IPS DF 19.7 (cell line): ENCODE data around the gene ESPL1.

Experiments
- DNase-seq: peaks from one replicate; pipeline ENCODE4 v3.0.0-alpha.2; 2013; ENCODE audit warnings: low read depth, low spot score

The ESPL1 gene

GRCh38 chr12:53231671-53231920 is 36.5 kb upstream of the ESPL1 start:
- no peak for DNase-seq

DNA sequence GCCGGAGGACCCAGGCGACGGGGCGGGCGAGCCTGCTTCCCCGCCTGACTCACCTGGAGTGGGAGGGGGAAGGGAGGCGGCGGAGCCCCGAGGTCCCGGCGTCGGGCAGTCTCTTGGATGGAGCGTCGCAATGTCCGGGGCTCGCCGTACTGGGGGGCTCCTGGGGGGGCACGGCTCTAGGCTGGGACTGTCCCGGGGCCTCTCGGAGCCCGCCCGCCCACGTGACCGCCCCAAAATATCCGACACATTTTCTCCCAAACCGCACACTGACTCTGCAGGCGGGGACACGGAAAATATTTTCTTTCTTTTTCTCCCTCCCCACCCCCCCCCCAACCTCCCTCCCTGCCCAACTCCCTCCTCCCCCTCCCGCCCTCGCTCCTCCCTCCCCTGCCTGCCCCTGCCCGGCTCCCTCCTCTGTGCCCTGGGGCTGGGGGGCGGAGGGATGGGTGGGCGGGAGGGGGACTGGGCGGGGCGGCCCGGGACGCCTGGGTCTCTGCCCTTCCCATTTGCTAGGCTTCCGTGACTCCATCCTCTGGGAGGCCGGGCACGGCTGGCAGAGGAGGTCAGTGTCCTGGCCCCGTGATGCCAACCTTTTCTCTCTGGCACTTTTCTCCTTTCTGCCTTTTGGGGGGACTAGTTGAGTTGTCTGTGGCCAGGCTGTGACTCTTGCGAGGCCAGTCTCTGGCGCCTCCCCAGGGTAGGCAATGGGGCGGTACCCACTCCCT is 36.0 kb upstream of the ESPL1 start, which contains the start of gene RARG:
RARG (minus strand) TSS at position 289 of the 725 bp plus-strand sequence. CDS start 4,664 bp downstream, outside the sequence.
- no peak for DNase-seq

- DNase-seq = no peak
These were observed 35.2 kb upstream of the ESPL1 start for GRCh38 chr12:53232646-53233461.

DNA sequence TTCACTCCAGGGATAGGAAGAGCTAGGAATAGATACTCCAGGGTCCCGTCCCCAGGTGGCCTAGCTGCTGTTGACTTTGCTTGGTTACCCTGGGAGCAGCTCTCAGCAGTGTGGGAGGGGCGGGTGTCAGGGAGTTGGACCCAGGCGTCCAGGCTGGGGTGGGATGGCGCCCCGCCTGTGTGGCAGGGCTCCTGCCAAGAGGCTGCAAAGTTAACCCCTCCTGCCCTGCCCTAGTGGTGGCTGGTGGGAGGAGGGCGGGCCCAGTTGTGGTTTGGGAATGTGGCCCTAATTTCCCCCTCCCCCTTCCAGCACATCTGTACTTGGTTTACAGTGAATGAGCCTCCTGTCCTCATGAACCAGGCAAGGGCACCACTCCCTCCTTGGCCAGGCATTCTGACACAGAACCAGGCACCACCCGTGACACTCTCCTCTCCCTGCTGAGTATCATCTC is 34.4 kb upstream of the ESPL1 start:
- DNase-seq = no peak

- no peak for DNase-seq
These were observed 33.7 kb upstream of the ESPL1 start for GRCh38 chr12:53234271-53234914.

- no peak for DNase-seq
These were observed 32.9 kb upstream of the ESPL1 start for GRCh38 chr12:53235164-53235563.

- no peak for DNase-seq
These were observed 32.2 kb upstream of the ESPL1 start for GRCh38 chr12:53235742-53236442.

- DNase-seq = no peak
These were observed 31.5 kb upstream of the ESPL1 start for GRCh38 chr12:53236443-53237111.

DNA sequence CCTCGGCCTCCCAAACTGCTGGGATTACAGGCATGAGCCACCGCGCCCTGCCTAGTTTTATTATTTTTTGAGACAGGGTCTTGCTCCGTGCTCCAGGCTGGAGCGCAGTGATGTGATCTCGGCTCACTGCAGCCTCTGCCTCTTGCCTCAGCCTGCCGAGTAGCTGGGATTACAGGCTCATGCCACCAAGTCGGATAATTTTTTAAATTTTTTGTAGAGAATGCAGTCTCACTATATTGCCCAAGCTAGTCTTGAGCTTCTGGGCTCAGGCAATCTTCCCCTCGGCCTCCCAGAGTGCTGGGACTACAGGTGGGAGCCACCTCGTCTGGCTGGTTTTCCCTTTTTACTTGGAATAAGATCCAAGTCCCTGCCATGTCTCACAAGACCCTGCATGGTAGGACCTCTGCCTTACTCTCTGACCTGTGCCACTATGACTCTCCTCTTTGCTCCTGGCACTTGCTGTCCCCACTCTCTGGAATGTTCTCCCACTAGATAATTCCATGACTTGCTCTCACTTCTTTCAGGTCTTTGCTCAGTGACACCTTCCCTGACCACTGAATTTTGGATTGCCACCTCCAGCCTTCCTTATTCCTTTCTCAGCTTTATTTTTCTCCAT is 28.3 kb upstream of the ESPL1 start:
- DNase-seq = no peak

DNA sequence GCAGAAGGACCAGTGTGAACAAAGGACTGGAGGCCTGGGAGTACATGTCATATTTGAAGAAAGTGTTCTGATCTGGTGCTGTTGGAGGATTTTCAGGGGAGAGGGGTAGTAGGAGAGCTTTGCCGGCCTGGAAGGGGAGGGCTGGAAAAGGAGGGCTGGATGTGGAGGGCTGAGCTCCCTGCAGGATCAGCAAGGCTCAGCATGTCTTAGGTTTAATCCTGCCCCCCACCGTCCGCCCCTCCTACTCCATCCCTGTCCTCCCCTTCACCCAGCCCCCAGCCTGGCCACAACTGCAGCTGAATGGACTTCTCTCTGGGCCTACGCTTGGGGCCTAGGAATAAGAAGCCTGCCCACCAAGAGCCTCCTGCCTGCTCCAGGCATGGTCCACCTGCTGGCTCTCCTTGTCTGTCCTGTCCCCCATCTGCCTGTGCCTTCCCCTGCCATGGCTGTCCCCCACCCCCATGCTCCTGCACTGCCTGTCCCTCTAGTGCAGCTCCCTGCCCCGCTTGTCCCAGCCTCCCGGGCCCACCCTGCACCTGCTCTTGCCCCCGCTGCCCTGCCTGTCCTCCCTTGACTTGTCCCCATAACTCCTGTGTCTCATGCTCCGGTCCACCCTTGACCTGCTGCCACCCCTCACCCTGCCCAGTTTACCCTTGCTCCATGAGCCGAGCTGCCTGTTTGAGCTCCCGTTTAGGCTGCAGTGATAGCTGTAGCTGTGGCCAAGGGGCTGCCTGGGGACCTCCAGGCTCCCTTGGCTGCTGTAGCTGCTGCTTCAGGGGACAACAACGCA is 26.3 kb upstream of the ESPL1 start:
- DNase-seq = no peak

GRCh38 chr12:53244337-53244736 is 23.8 kb upstream of the ESPL1 start:
- DNase-seq = no peak

GRCh38 chr12:53245286-53245685 is 22.8 kb upstream of the ESPL1 start:
- DNase-seq = no peak

DNA sequence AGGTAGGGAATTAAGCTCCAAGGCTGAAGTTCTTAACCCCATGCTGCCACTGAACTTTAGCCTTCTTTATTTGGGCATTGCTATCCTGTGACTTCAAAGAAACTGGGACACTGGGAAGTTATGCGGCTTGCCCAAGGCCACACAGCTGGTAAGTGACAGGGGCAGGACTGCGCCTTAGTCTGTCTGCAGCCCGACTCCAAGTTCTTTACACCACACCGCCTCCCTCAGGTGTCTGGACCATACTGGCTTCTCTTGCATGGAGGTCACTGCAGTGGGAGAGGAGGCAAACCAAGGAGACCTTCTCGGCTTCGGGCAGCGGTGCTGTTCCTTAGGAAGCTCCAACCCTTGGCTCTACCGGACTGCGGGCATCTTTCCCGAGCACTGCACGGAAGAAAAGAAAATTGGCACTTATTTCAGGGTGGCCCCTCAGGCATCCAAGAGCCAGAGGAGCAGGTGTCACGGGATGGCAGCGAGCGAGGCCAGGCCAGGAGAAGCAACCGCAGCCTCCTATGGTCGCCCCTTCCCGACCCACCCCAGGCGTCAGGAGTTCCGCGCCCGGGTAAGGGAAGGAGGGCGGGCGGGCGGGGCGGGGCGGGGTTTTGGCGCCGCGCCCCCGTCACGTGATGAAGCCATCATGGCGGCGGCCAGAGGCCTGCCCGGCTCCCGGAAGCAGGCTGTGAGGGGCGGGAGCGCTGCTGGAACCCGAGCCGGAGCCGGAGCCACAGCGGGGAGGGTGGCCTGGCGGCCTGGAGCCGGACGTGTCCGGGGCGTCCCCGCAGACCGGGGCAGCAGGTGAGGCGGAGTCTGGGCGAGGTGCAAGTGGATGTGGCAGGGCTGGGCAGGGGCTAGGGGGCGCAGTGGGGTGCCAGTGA is 16.4 kb upstream of the ESPL1 start:
- no peak for DNase-seq

DNA sequence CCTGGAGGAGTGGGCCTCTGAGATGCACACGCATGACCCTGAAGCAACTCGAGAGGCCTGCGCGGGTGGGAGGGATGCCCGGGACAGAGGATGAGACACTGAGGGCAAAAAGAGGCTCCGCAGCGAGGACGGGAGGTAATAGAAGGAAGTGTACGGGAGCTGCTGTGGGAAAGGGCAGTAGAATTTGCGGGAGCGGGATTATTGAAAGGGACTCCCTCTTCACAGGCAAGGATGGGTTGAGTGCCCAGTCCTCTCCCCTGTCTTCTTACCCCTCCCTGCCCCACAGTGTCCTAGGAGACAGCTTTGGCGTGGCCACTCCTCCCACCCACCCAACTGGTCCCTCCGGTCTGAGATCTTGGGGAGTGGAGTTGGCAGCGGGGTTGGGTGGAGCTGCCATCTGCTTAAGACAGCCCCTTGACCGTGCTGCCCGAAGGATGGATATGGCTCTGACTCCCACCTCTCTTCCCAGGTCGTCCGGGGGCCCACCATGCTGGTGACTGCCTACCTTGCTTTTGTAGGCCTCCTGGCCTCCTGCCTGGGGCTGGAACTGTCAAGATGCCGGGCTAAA is 15.7 kb upstream of the ESPL1 start:
- DNase-seq = no peak

- DNase-seq = no peak
These were observed 14.8 kb upstream of the ESPL1 start for GRCh38 chr12:53253298-53253697.

- no peak for DNase-seq
These were observed 13.1 kb upstream of the ESPL1 start for GRCh38 chr12:53254816-53255545.

GRCh38 chr12:53255996-53256395 is 12.1 kb upstream of the ESPL1 start:
- no peak for DNase-seq
